Keratinocyte (primary cell): Measurements from ENCODE around the gene PRAME. TPM values are rescaled to one million over a fixed set of nuclear protein-coding genes. Genes with fewer than 3 reads are reported as not detected.
"Not testable (repeated sequence)": the region's sequence is repeated elsewhere in the genome, so short reads cannot be mapped to it uniquely, and the experiment has no call there.

Source experiments
- DNase-seq: peaks from one replicate; pipeline ENCODE4 v3.0.0-alpha.2; 2011; ENCODE audit warnings: low read depth, missing footprints, low spot score
- FAIRE-seq: peaks from 2 replicates; lab custom pipeline; 2011; peaks lifted over from hg19 to GRCh38; lab: Jason Lieb, UNC
- H2AFZ ChIP-seq: 2 replicates; pipeline ENCODE4 v1.6.0; 2012; ENCODE audit warnings: low read length, control low read depth, inconsistent platforms; ENCODE audit not compliant: control insufficient read depth
- H3K27ac ChIP-seq: 2 replicates; pipeline ENCODE4 v1.5.1; 2011; ENCODE audit warnings: low read length; ENCODE audit not compliant: control insufficient read depth, insufficient read depth
- H3K27me3 ChIP-seq: 3 replicates; pipeline ENCODE4 v1.6.0; 2011; ENCODE audit warnings: low read length; ENCODE audit not compliant: control insufficient read depth, insufficient read depth; ENCODE audit errors: extremely low read depth
- H3K36me3 ChIP-seq, 2 experiments: 2 replicates in 1 of 2; 3 replicates in 1 of 2; pipeline ENCODE4 v1.5.1; 2011; ENCODE audit warnings: low read length in 2 of 2, mild to moderate bottlenecking in 1 of 2; ENCODE audit not compliant: control insufficient read depth in 2 of 2, insufficient read depth in 2 of 2; ENCODE audit errors: extremely low read depth in 1 of 2
- H3K4me1 ChIP-seq: 3 replicates; pipeline ENCODE4 v1.5.1; 2011; ENCODE audit warnings: low read length; ENCODE audit not compliant: control insufficient read depth, insufficient read depth; ENCODE audit errors: extremely low read depth
- H3K4me2 ChIP-seq: 3 replicates; pipeline ENCODE4 v1.6.0; 2011; ENCODE audit warnings: low read depth, low read length; ENCODE audit not compliant: control insufficient read depth, insufficient read depth; ENCODE audit errors: extremely low read depth
- H3K4me3 ChIP-seq, 3 experiments: fragments of 200-600 bp in 1 of 3; sonication (generic) in 1 of 3; 2 replicates in 2 of 3; 3 replicates in 1 of 3; pipeline ENCODE4 v1.5.1; 2011 to 2016; ENCODE audit warnings: low read length in 3 of 3, mild to moderate bottlenecking in 3 of 3, control low read depth in 2 of 3, inconsistent platforms in 1 of 3, low read depth in 1 of 3, mixed read lengths in 1 of 3, mixed run types in 1 of 3, moderate library complexity in 1 of 3; ENCODE audit not compliant: control insufficient read depth in 2 of 3, insufficient read depth in 2 of 3; ENCODE audit errors: extremely low read depth in 1 of 3
- H3K79me2 ChIP-seq: 2 replicates; pipeline ENCODE4 v1.6.0; 2012; ENCODE audit warnings: low read length; ENCODE audit not compliant: control insufficient read depth, insufficient read depth
- H3K9ac ChIP-seq: 3 replicates; pipeline ENCODE4 v1.6.0; 2011; ENCODE audit warnings: low read length; ENCODE audit not compliant: control insufficient read depth, insufficient read depth; ENCODE audit errors: extremely low read depth
- H3K9me1 ChIP-seq: 3 replicates; pipeline ENCODE4 v1.6.0; 2011; ENCODE audit warnings: low read length; ENCODE audit not compliant: control insufficient read depth, insufficient read depth; ENCODE audit errors: extremely low read depth
- H3K9me3 ChIP-seq: 2 replicates; pipeline ENCODE4 v1.5.1; 2012; ENCODE audit warnings: low read depth, low read length; ENCODE audit not compliant: control insufficient read depth
- H4K20me1 ChIP-seq: 3 replicates; pipeline ENCODE4 v1.6.0; 2011; ENCODE audit warnings: low read length; ENCODE audit not compliant: control insufficient read depth, insufficient read depth; ENCODE audit errors: extremely low read depth
- EZH2 ChIP-seq: IDR thresholded peaks from one replicate; pipeline ENCODE4 v1.6.1; 2012; ENCODE audit warnings: inconsistent platforms, mild to moderate bottlenecking, low read length, moderate library complexity
- dilution Hi-C: fragments of 300-500 bp; cut with MboI; formaldehyde crosslinking; loops from one replicate; pipeline ENCODE4 v1.7.0; 2020; ENCODE audit warnings: low sequenced_read_pairs; ENCODE audit not compliant: extremely low pct_ligation_motif_present
- polyA plus RNA-seq, 5 experiments: library from polyadenylated mRNA; depleted of rRNA in 3 of 5; stranded (reverse) in 3 of 5; stranded (forward) in 1 of 5; unstranded in 1 of 5; fragments of >200 nt; gene quantifications; 1 replicate in 1 of 5; 2 replicates in 3 of 5; 3 replicates in 1 of 5; pipeline versions ENCODE4 v1.2.1 to v1.2.3, GENCODE V29; 2011 to 2012; ENCODE audit warnings: missing spikeins in 2 of 5, low read depth in 1 of 5, low replicate concordance in 1 of 5
- TF ChIP-seq, protein P1 (sequence below), 3 experiments: IDR thresholded peaks in 1 of 3; conservative IDR thresholded peaks in 1 of 3; optimal IDR thresholded peaks in 1 of 3; 2 replicates in 2 of 3; 3 replicates in 1 of 3; pipeline versions ENCODE3 to v1.5.1; 2011; ENCODE audit warnings: low read length in 3 of 3, mild to moderate bottlenecking in 3 of 3, moderate library complexity in 2 of 3, control low read depth in 1 of 3, inconsistent platforms in 1 of 3; ENCODE audit not compliant: insufficient read depth in 2 of 3; ENCODE audit errors: extremely low read depth in 1 of 3

The PRAME gene
- polyA plus RNA-seq, 1 donor (not counting 4 experiments of a cell fraction or from before 2014, with no cell fraction given), result 0.05 TPM

DNA sequence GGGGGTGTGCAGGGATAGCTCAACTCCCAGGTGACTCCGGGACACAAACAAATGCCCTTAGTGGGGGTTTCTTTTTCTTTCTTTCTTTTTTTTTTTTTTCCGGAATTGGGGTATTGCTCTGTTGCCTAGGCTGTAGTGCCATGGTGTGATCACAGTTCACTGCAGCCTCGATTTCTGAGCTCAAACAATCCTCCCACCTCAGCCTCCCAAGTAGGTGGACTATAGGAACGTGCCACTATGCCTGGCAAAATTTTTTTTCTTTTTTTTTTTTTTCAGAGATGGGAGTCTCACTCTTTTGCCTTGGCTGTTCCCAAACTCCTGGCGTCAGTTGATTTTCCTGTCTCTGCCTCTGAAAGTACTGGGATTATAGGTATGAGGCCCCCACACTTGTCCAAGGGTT lies 25.2 kb downstream of the PRAME start:
- H3K4me3 ChIP-seq, result no peak overlapping the region
- H3K4me1 ChIP-seq, result no peaks in the 10 kb centered on the region
- no peak for DNase-seq
- dilution Hi-C loops, result no loop called here
- no peaks in the 10 kb centered on the region for H3K9me1 ChIP-seq
- H3K27ac ChIP-seq, result no peak overlapping the region
- no peaks in the 10 kb centered on the region for H3K9me3 ChIP-seq
- no peaks in the 10 kb centered on the region for H4K20me1 ChIP-seq
- H2AFZ ChIP-seq, result no peak overlapping the region
- H3K4me2 ChIP-seq, result no peak overlapping the region
- no peaks in the 10 kb centered on the region for H3K27me3 ChIP-seq
- no peak for FAIRE-seq
- no peak overlapping the region for H3K9ac ChIP-seq
- no peaks in the 10 kb centered on the region for H3K79me2 ChIP-seq
- no peak for TF ChIP-seq EZH2
- TF ChIP-seq, protein P1, sequence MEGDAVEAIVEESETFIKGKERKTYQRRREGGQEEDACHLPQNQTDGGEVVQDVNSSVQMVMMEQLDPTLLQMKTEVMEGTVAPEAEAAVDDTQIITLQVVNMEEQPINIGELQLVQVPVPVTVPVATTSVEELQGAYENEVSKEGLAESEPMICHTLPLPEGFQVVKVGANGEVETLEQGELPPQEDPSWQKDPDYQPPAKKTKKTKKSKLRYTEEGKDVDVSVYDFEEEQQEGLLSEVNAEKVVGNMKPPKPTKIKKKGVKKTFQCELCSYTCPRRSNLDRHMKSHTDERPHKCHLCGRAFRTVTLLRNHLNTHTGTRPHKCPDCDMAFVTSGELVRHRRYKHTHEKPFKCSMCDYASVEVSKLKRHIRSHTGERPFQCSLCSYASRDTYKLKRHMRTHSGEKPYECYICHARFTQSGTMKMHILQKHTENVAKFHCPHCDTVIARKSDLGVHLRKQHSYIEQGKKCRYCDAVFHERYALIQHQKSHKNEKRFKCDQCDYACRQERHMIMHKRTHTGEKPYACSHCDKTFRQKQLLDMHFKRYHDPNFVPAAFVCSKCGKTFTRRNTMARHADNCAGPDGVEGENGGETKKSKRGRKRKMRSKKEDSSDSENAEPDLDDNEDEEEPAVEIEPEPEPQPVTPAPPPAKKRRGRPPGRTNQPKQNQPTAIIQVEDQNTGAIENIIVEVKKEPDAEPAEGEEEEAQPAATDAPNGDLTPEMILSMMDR (optimal IDR thresholded peaks at IDR 0.05 in 1 of 3, IDR thresholded peaks at IDR 0.05 in 1 of 3, conservative IDR thresholded peaks at IDR 0.05 in 1 of 3; ENCODE audit: extremely low read depth in 1 of 3, insufficient read depth in 2 of 3, low read length in 3 of 3), result no peak
- no peaks in the 10 kb centered on the region for H3K36me3 ChIP-seq

DNA sequence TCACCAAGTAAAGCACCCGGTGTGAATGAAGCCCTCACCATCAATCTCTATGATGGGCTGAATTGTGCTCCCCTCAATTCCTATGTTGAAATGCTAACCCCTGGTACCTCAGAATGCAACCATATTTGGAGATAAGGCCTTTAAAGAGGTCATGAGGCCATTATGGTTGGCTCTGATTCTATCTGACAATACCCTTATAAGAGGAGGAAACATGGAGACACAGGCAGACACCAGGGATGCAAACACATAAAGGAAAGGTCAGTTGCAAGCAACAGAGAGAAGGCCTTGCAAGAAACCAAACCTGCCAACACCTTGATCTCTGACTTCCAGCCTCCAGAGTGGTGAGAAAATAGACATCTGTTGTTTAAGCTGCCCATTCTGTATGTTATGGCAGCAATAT lies 25.6 kb downstream of the PRAME start:
- FAIRE-seq (no peak), DNase-seq (no peak)
- TF ChIP-seq EZH2, result no peak
- TF ChIP-seq, protein P1 (optimal IDR thresholded peaks at IDR 0.05 in 1 of 3, IDR thresholded peaks at IDR 0.05 in 1 of 3, conservative IDR thresholded peaks at IDR 0.05 in 1 of 3; ENCODE audit: extremely low read depth in 1 of 3, insufficient read depth in 2 of 3, low read length in 3 of 3), result no peak
- Histone ChIP-seq H3K36me3 (no peaks in the 10 kb centered on the region), H2AFZ (no peak overlapping the region), H3K27me3 (no peaks in the 10 kb centered on the region), H3K27ac (no peak overlapping the region), H3K4me2 (no peak overlapping the region), H3K9me3 (no peaks in the 10 kb centered on the region), H4K20me1 (no peaks in the 10 kb centered on the region), H3K4me1 (no peaks in the 10 kb centered on the region), H3K79me2 (no peaks in the 10 kb centered on the region), H3K4me3 (no peak overlapping the region), H3K9me1 (no peaks in the 10 kb centered on the region), H3K9ac (no peak overlapping the region)
- dilution Hi-C loops, result no loop called here

DNA sequence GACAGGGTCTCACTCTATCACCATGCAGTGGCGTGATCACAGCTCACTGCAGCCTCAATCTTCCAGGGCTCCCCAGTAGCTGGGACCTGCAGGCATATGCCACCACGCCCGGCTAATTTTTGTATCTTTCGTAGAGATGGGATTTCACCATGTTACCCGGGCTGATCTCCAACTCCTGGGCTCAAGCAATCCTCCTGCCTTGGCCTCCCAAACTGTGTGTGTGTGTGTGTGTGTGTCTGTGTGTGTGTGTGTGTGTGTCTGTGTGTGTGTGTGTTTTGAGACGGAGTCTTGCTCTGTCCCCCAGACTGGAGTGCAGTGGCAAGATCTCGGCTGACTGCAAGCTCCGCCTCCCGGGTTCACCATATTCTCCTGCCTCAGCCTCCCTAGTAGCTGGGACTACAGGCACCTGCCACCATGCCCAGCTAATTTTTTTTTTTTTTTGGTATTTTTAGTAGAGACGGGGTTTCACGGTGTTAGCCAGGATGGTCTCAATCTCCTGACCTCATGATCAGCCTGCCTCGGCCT lies 26.5 kb downstream of the PRAME start:
- H3K79me2 ChIP-seq, H3K9me1 ChIP-seq, FAIRE-seq, H3K9ac ChIP-seq, H3K4me1 ChIP-seq, H3K36me3 ChIP-seq, H2AFZ ChIP-seq, H3K27ac ChIP-seq, dilution Hi-C loops, H4K20me1 ChIP-seq, H3K9me3 ChIP-seq, H3K27me3 ChIP-seq, H3K4me3 ChIP-seq, DNase-seq, H3K4me2 ChIP-seq: not testable (repeated sequence)
